Panc1 (cell line): ENCODE measurements around the gene FBLN2. TPM values are rescaled to one million over a fixed set of nuclear protein-coding genes. Genes with fewer than 3 reads are reported as not detected.
A peak's percentile ranks its signal among the peaks of the same experiment; 100 is the strongest.

Experiments used
- ATAC-seq: fragments of 200-7000 bp; cut with Tn5 transposase; 2 replicates; pipeline ENCODE4 v1.9.1; 2020; ENCODE audit warnings: mild to moderate bottlenecking, moderate library complexity
- BruUV-seq: library from RNA; stranded (reverse); fragments of 400-500 nt; replicated peaks from 2 replicates; lab custom pipeline; 2021; lab: Mats Ljungman, UMichigan
- CTCF ChIA-PET: fragments of 300-600 bp; sonication (Branson Sonifier 250); formaldehyde crosslinking; loops from one replicate; lab custom pipeline; 2022; ENCODE audit warnings: antibody characterized with exemption; lab: Charles Lee
- POLR2A ChIA-PET: fragments of 300-600 bp; sonication (Branson Sonifier 250); formaldehyde crosslinking; loops from one replicate; lab custom pipeline; 2022; ENCODE audit warnings: antibody characterized with exemption; lab: Charles Lee
- DNase-seq: peaks from one replicate; pipeline ENCODE4 v3.0.0-alpha.2; 2010; ENCODE audit warnings: low read depth, low spot score
- H3K27ac ChIP-seq: 2 replicates; pipeline ENCODE4 v1.5.1; 2011; ENCODE audit warnings: mild to moderate bottlenecking, low read length, inconsistent platforms
- H3K27me3 ChIP-seq: fragments of 200-500 bp; sonication (Bioruptor generic); 2 replicates; pipeline ENCODE4 v1.6.0; 2014; ENCODE audit warnings: low read length, inconsistent platforms; ENCODE audit not compliant: control insufficient read depth, insufficient read depth
- H3K36me3 ChIP-seq: fragments of 200-500 bp; sonication (Bioruptor generic); 2 replicates; pipeline ENCODE4 v1.5.1; 2014; ENCODE audit warnings: inconsistent platforms, mild to moderate bottlenecking, low read length, moderate library complexity; ENCODE audit not compliant: control insufficient read depth, insufficient read depth
- H3K4me1 ChIP-seq: 2 replicates; pipeline ENCODE4 v1.5.1; 2011; ENCODE audit warnings: inconsistent platforms, mild to moderate bottlenecking, low read length, moderate library complexity; ENCODE audit not compliant: control insufficient read depth, insufficient read depth
- H3K4me3 ChIP-seq, 2 experiments: 2 replicates each; pipeline ENCODE4 v1.5.1; 2011 to 2012; ENCODE audit warnings: low read depth in 2 of 2, low read length in 2 of 2, mild to moderate bottlenecking in 2 of 2, inconsistent platforms in 1 of 2, moderate library complexity in 1 of 2
- H3K9me3 ChIP-seq: fragments of 200-500 bp; sonication (Bioruptor generic); 2 replicates; pipeline ENCODE4 v1.5.1; 2014; ENCODE audit warnings: low read depth, mild to moderate bottlenecking, inconsistent platforms, low read length, moderate library complexity; ENCODE audit not compliant: control insufficient read depth, insufficient read depth
- POLR2AphosphoS5 ChIP-seq: IDR thresholded peaks from 2 replicates; pipeline ENCODE4 v1.6.1; 2012; ENCODE audit warnings: mild to moderate bottlenecking, low read depth, low read length, moderate library complexity
- SIN3A ChIP-seq: IDR thresholded peaks from 2 replicates; pipeline ENCODE4 v1.6.1; 2012; ENCODE audit warnings: low read depth, mild to moderate bottlenecking, low read length, moderate library complexity, borderline replicate concordance; ENCODE audit not compliant: insufficient read depth
- TCF7L2 ChIP-seq: IDR thresholded peaks from 2 replicates; pipeline ENCODE4 v1.6.1; 2011; ENCODE audit warnings: mild to moderate bottlenecking, low read depth, low read length, inconsistent platforms
- in situ Hi-C: cut with HindIII; loops from 2 replicates; pipeline ENCODE4 v1.10.0; 2016; ENCODE audit warnings: low sequenced_read_pairs, low pct_unique_long_range_greater_than_20kb
- intact Hi-C: fragments of 100-400 bp; cut with micrococcal nuclease; formaldehyde crosslinking; loops from one replicate; pipeline ENCODE4 v1.10.0; 2022; ENCODE audit not compliant: unreplicated experiment
- total RNA-seq: library from RNA; stranded (reverse); gene quantifications from one replicate; pipeline ENCODE4 v1.2.1, GENCODE V29; 2021; ENCODE audit not compliant: unreplicated experiment
- TF ChIP-seq, protein P1 (sequence below), 2 experiments: IDR thresholded peaks; 2 replicates each; pipeline ENCODE4 v1.6.1; 2011 to 2012; ENCODE audit warnings: low read depth in 2 of 2, control low read depth in 1 of 2, low read length in 1 of 2, mild to moderate bottlenecking in 1 of 2, moderate library complexity in 1 of 2; ENCODE audit not compliant: insufficient read depth in 1 of 2
- TF ChIP-seq, protein P2 (sequence below): fragments of 450-650 bp; IDR thresholded peaks from 2 replicates; pipeline ENCODE4 v1.5.1; 2017; ENCODE audit warnings: mild to moderate bottlenecking

The FBLN2 gene
- total RNA-seq, 1 experiment from 2014 or later = 0.44 TPM

DNA sequence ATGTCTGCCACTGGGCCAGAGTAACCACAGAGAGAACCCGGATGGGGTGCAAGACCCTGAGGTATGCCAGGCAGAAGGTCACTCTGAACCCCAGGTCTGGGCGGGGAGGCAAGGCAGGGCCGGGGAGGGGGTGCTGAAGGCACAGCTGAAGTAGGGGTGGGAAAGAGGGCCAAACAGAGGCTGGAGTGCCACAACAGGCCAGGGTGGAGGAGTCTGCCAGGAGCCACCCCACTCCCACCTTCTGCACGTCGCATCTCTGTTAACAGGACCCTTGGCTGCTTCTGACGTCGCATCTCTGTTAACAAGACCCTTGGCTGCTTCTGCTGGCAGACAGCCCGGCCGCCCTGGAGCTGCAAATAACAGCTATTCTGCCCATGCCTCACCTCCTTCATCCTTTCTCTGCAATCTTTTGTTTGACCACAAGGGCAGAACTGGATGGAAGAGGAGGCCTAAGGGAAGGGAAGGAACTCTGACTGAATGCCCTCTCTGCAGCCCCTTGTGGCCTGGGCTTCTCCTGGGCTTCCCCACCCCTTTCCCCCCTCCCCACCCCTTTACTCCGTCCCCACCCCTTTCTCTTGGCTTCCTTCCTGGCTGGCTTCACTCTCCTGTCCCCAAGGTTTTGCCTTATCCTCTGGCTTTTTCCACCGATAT is 20.6 kb upstream of the FBLN2 start:
- H3K27ac ChIP-seq = no peak overlapping the region
- BruUV-seq = no TSS peak
- POLR2A ChIA-PET = interaction anchor here (0.6 kb wide), 1 partner anchor 22 kb away, joined by 12 read pairs; no protein-coding TSS in a partner anchor

DNA sequence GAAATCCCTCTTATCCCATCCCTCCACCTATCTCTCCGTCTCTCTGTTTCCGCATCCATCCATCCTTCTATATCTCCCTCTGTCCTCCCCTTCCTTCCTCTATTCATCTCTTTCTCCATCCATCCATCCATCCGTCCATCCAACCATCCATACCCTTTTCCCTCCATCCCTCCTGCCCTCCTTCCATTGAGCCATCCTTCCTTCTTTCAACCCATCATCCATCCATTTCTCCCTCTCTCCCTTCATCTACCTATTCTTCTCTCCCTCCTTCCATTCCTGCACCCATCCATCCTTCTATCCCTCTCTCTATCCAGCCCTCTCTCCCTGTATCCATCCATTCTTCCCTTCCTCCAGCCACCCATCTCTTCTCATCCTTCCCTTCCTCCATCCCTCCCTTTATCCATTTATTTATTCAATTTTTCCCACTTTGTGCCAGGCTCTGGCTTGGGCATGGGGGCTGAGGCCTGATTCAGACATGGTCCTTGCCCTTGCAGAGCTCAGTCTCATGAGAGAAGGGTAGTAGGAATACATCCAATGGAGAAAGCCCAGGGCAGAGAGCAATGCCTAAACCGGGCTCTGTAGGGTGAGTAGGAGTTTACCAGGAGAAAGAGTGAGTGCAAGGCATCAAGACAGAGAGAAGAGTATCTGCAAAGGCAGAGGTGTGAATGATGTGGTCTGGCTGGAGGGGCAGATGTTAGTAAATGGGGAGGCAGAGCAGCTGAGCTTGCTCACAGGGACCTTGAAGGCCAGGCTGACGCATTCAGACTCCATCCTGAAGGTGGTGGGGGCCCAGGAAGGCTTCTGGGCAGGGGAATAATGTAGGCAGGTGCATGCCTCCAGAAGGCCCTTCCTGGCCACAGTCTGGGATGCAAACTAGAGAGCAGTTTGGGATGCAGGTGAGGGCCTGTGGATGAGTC is 19.5 kb upstream of the FBLN2 start:
- intact Hi-C loops = no loop called here
- ChIA-PET CTCF (no interaction called here), POLR2A (no interaction called here)
- DNase-seq = no peak
- Histone ChIP-seq H3K9me3 (no peaks in the 10 kb centered on the region), H3K36me3 (no peaks in the 10 kb centered on the region), H3K27ac (no peak overlapping the region), H3K4me1 (no peaks in the 10 kb centered on the region), H3K4me3 (no peak overlapping the region), H3K27me3 (no peaks in the 10 kb centered on the region)
- in situ Hi-C loops = no loop called here
- BruUV-seq = no TSS peak
- ATAC-seq = no peak
- no peak for TF ChIP-seq SIN3A
- TF ChIP-seq, protein P1, sequence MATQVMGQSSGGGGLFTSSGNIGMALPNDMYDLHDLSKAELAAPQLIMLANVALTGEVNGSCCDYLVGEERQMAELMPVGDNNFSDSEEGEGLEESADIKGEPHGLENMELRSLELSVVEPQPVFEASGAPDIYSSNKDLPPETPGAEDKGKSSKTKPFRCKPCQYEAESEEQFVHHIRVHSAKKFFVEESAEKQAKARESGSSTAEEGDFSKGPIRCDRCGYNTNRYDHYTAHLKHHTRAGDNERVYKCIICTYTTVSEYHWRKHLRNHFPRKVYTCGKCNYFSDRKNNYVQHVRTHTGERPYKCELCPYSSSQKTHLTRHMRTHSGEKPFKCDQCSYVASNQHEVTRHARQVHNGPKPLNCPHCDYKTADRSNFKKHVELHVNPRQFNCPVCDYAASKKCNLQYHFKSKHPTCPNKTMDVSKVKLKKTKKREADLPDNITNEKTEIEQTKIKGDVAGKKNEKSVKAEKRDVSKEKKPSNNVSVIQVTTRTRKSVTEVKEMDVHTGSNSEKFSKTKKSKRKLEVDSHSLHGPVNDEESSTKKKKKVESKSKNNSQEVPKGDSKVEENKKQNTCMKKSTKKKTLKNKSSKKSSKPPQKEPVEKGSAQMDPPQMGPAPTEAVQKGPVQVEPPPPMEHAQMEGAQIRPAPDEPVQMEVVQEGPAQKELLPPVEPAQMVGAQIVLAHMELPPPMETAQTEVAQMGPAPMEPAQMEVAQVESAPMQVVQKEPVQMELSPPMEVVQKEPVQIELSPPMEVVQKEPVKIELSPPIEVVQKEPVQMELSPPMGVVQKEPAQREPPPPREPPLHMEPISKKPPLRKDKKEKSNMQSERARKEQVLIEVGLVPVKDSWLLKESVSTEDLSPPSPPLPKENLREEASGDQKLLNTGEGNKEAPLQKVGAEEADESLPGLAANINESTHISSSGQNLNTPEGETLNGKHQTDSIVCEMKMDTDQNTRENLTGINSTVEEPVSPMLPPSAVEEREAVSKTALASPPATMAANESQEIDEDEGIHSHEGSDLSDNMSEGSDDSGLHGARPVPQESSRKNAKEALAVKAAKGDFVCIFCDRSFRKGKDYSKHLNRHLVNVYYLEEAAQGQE (IDR thresholded peaks at IDR 0.05; ENCODE audit: insufficient read depth in 1 of 2, low read depth in 2 of 2, low read length in 1 of 2) = no peak
- no peak for TF ChIP-seq POLR2AphosphoS5
- TF ChIP-seq, protein P2, sequence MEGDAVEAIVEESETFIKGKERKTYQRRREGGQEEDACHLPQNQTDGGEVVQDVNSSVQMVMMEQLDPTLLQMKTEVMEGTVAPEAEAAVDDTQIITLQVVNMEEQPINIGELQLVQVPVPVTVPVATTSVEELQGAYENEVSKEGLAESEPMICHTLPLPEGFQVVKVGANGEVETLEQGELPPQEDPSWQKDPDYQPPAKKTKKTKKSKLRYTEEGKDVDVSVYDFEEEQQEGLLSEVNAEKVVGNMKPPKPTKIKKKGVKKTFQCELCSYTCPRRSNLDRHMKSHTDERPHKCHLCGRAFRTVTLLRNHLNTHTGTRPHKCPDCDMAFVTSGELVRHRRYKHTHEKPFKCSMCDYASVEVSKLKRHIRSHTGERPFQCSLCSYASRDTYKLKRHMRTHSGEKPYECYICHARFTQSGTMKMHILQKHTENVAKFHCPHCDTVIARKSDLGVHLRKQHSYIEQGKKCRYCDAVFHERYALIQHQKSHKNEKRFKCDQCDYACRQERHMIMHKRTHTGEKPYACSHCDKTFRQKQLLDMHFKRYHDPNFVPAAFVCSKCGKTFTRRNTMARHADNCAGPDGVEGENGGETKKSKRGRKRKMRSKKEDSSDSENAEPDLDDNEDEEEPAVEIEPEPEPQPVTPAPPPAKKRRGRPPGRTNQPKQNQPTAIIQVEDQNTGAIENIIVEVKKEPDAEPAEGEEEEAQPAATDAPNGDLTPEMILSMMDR = no peak
- TF ChIP-seq TCF7L2 = no peak

More for the DNA sequence above, 20.6 kb upstream of the FBLN2 start:
- H3K4me3 ChIP-seq = no peak overlapping the region
- intact Hi-C loops = no loop called here
- TF ChIP-seq, protein P1 (IDR thresholded peaks at IDR 0.05; ENCODE audit: insufficient read depth in 1 of 2, low read depth in 2 of 2, low read length in 1 of 2) = no peak
- TF ChIP-seq, protein P2 = no peak
- TF ChIP-seq POLR2AphosphoS5 (no peak), SIN3A (no peak), TCF7L2 (no peak)
- DNase-seq (no peak), ATAC-seq (peak; percentile 82; the same call in 1 of the 2 replicates)
- in situ Hi-C loops = no loop called here
- no peaks in the 10 kb centered on the region for H3K9me3 ChIP-seq
- H3K4me1 ChIP-seq = no peaks in the 10 kb centered on the region
- CTCF ChIA-PET = interaction anchor here (0.6 kb wide), 1 partner anchor 721 kb away, joined by 3 read pairs; no protein-coding TSS in a partner anchor
- H3K27me3 ChIP-seq = no peaks in the 10 kb centered on the region
- H3K36me3 ChIP-seq = no peaks in the 10 kb centered on the region
